H9 (cell line): ENCODE data around the gene PHAF1. TPM values are rescaled to one million over a fixed set of nuclear protein-coding genes. Genes with fewer than 3 reads are reported as not detected.

Source experiments
- DNase-seq: peaks from one replicate; pipeline ENCODE4 v3.0.0-alpha.2; 2017
- H2AFZ ChIP-seq: one replicate; pipeline ENCODE4 v1.6.1; 2013; ENCODE audit warnings: mild to moderate bottlenecking, low read length, control low read depth, moderate library complexity
- H2AK5ac ChIP-seq: 2 replicates; pipeline ENCODE4 v1.6.1; 2013; ENCODE audit warnings: low read length, control low read depth, mixed read lengths; ENCODE audit not compliant: insufficient read length
- H2BK120ac ChIP-seq: one replicate; pipeline ENCODE4 v1.6.1; 2013; ENCODE audit warnings: low read depth, mild to moderate bottlenecking, low read length, control low read depth, inconsistent platforms; ENCODE audit not compliant: poor library complexity, severe bottlenecking
- H2BK12ac ChIP-seq: 2 replicates; pipeline ENCODE4 v1.6.1; 2013; ENCODE audit warnings: low read length, control low read depth, mixed read lengths, low read depth; ENCODE audit not compliant: insufficient read length
- H2BK15ac ChIP-seq: 2 replicates; pipeline ENCODE4 v1.6.1; 2013; ENCODE audit warnings: low read depth, low read length, control low read depth
- H2BK20ac ChIP-seq: one replicate; pipeline ENCODE4 v1.6.1; 2013; ENCODE audit warnings: low read depth, mild to moderate bottlenecking, low read length, control low read depth, inconsistent platforms; ENCODE audit not compliant: poor library complexity, severe bottlenecking
- H2BK5ac ChIP-seq: 2 replicates; pipeline ENCODE4 v1.6.1; 2013; ENCODE audit warnings: low read length, control low read depth, mixed read lengths; ENCODE audit not compliant: insufficient read length
- H3K14ac ChIP-seq: 2 replicates; pipeline ENCODE4 v1.6.1; 2013; ENCODE audit warnings: low read length, control low read depth; ENCODE audit not compliant: insufficient read depth
- H3K18ac ChIP-seq: 2 replicates; pipeline ENCODE4 v1.6.1; 2013; ENCODE audit warnings: low read depth, mild to moderate bottlenecking, mixed read lengths, low read length, control low read depth; ENCODE audit not compliant: insufficient read length
- H3K23ac ChIP-seq: 2 replicates; pipeline ENCODE4 v1.6.1; 2013; ENCODE audit warnings: low read length, control low read depth, mixed read lengths, low read depth; ENCODE audit not compliant: insufficient read length
- H3K23me2 ChIP-seq: 2 replicates; pipeline ENCODE4 v1.6.1; 2013; ENCODE audit warnings: low read depth, mild to moderate bottlenecking, mixed read lengths, low read length, control low read depth; ENCODE audit not compliant: insufficient read length, poor library complexity, severe bottlenecking
- H3K27ac ChIP-seq: 2 replicates; pipeline ENCODE4 v1.5.1; 2013; ENCODE audit warnings: low read length, control low read depth, mixed read lengths, low read depth; ENCODE audit not compliant: insufficient read length
- H3K27me3 ChIP-seq: 2 replicates; pipeline ENCODE4 v1.6.1; 2013; ENCODE audit warnings: low read length, control low read depth, inconsistent platforms; ENCODE audit not compliant: insufficient read depth
- H3K4ac ChIP-seq: 2 replicates; pipeline ENCODE4 v1.6.1; 2013; ENCODE audit warnings: low read depth, mild to moderate bottlenecking, control low read depth, inconsistent platforms, low read length, moderate library complexity
- H3K4me1 ChIP-seq: 2 replicates; pipeline ENCODE4 v1.6.1; 2013; ENCODE audit warnings: low read length, control low read depth, inconsistent platforms; ENCODE audit not compliant: insufficient read depth
- H3K4me2 ChIP-seq: 2 replicates; pipeline ENCODE4 v1.6.1; 2013; ENCODE audit warnings: low read length, control low read depth, mixed read lengths; ENCODE audit not compliant: insufficient read length, insufficient read depth
- H3K56ac ChIP-seq: 2 replicates; pipeline ENCODE4 v1.6.1; 2013; ENCODE audit warnings: low read depth, mild to moderate bottlenecking, mixed read lengths, low read length, control low read depth; ENCODE audit not compliant: insufficient read length
- H3K79me1 ChIP-seq: 2 replicates; pipeline ENCODE4 v1.6.1; 2013; ENCODE audit warnings: low read depth, mild to moderate bottlenecking, moderate library complexity, low read length, control low read depth, inconsistent platforms; ENCODE audit not compliant: insufficient read depth, poor library complexity, severe bottlenecking
- H3K79me2 ChIP-seq: 2 replicates; pipeline ENCODE4 v1.6.1; 2013; ENCODE audit warnings: low read length, control low read depth, inconsistent platforms; ENCODE audit not compliant: insufficient read depth
- H3K9ac ChIP-seq: 2 replicates; pipeline ENCODE4 v1.6.1; 2013; ENCODE audit warnings: low read length, control low read depth, mixed read lengths; ENCODE audit not compliant: insufficient read length; ENCODE audit errors: extremely low read depth
- H3K9me3 ChIP-seq: one replicate; pipeline ENCODE4 v1.6.1; 2013; ENCODE audit warnings: low read depth, low read length, inconsistent platforms; ENCODE audit not compliant: control insufficient read depth
- H3T11ph ChIP-seq: one replicate; pipeline ENCODE4 v1.6.1; 2013; ENCODE audit warnings: mild to moderate bottlenecking, low read length, control low read depth, inconsistent platforms
- H4K20me1 ChIP-seq: one replicate; pipeline ENCODE4 v1.6.1; 2013; ENCODE audit not compliant: control insufficient read depth, insufficient read length, insufficient read depth
- H4K5ac ChIP-seq: 2 replicates; pipeline ENCODE4 v1.6.1; 2013; ENCODE audit warnings: low read depth, mild to moderate bottlenecking, mixed read lengths, low read length, control low read depth; ENCODE audit not compliant: insufficient read length
- H4K8ac ChIP-seq: replicated peaks from 2 replicates; pipeline ENCODE4 v1.6.1; 2013; ENCODE audit warnings: low read length, control low read depth, mixed read lengths, low read depth; ENCODE audit not compliant: insufficient read length
- H4K91ac ChIP-seq: 2 replicates; pipeline ENCODE4 v1.6.1; 2013; ENCODE audit warnings: low read depth, mild to moderate bottlenecking, moderate library complexity, mixed read lengths, low read length, control low read depth; ENCODE audit not compliant: insufficient read length
- H3K27ac Mint-ChIP-seq, 3 experiments: 2 replicates in 2 of 3; 3 replicates in 1 of 3; pipeline ENCODE4 v1.8.0; 2020 to 2021; ENCODE audit warnings: mixed read lengths in 3 of 3, mild to moderate bottlenecking in 1 of 3, moderate library complexity in 1 of 3
- H3K27me3 Mint-ChIP-seq: 2 replicates; pipeline ENCODE4 v1.8.0; 2021; ENCODE audit warnings: low read depth, mild to moderate bottlenecking, moderate library complexity, mixed read lengths
- H3K36me3 Mint-ChIP-seq, 3 experiments: 2 replicates in 2 of 3; 3 replicates in 1 of 3; pipeline ENCODE4 v1.8.0; 2020 to 2021; ENCODE audit warnings: low read depth in 3 of 3, mixed read lengths in 3 of 3; ENCODE audit not compliant: insufficient read depth in 1 of 3
- H3K4me1 Mint-ChIP-seq, 2 experiments: 2 replicates each; pipeline ENCODE4 v1.8.0; 2020; ENCODE audit warnings: mixed read lengths in 2 of 2
- H3K4me3 Mint-ChIP-seq, 2 experiments: 2 replicates in 1 of 2; 3 replicates in 1 of 2; pipeline ENCODE4 v1.8.0; 2020 to 2021; ENCODE audit warnings: mild to moderate bottlenecking in 2 of 2, mixed read lengths in 2 of 2, moderate library complexity in 1 of 2
- H3K9me3 Mint-ChIP-seq, 2 experiments: 2 replicates in 1 of 2; 3 replicates in 1 of 2; pipeline ENCODE4 v1.8.0; 2020; ENCODE audit warnings: mild to moderate bottlenecking in 2 of 2, mixed read lengths in 2 of 2, moderate library complexity in 1 of 2
- WGBS: extraction: QIAGEN DNeasy Blood & Tissue Kit; methylation state at CpG from one replicate; pipeline ENCODE4 v1.1.7; 2013; ENCODE audit warnings: missing lambda C conversion rate, low lambda C conversion rate, mixed read lengths; ENCODE audit not compliant: insufficient read length; ENCODE audit errors: extremely low coverage; 5-methylcytosine and 5-hydroxymethylcytosine counted together
- total RNA-seq: library from RNA; stranded (reverse); gene quantifications from 2 replicates; pipeline ENCODE4 v1.2.1, GENCODE V29; 2021
- TF ChIP-seq, protein P1 (sequence below): fragments of 200-600 bp; sonication (generic); conservative IDR thresholded peaks from 3 replicates; pipeline ENCODE4 v1.8.0; 2021; ENCODE audit warnings: antibody characterized with exemption, mild to moderate bottlenecking

Gene PHAF1
- total RNA-seq, 1 experiment from 2014 or later = 18.8 TPM

GRCh38 chr16:67166110-67166547, 56.4 kb downstream of the PHAF1 start:
- Histone ChIP-seq H2BK15ac (no peak overlapping the region), H3T11ph (no peak overlapping the region), H2AK5ac (no peak overlapping the region), H3K4me2 (peak overlapping the region; percentile 13), H4K20me1 (no peaks in the 10 kb centered on the region), H3K27ac (no peak overlapping the region), H2BK20ac (no peak overlapping the region), H3K79me1 (no peaks in the 10 kb centered on the region), H3K23ac (no peak overlapping the region), H3K4me1 (peaks cover 2% of the 10 kb centered on the region; the same call in 1 of the 2 replicates), H4K8ac (no peak overlapping the region), H4K91ac (no peak overlapping the region), H3K56ac (no peak overlapping the region), H3K23me2 (peaks cover 14% of the 10 kb centered on the region), H2AFZ (no peak overlapping the region), H3K18ac (no peak overlapping the region), H3K9ac (no peak overlapping the region), H3K27me3 (peaks cover 84% of the 10 kb centered on the region), H2BK120ac (no peak overlapping the region), H2BK5ac (no peak overlapping the region), H3K14ac (no peak overlapping the region; the same call in 1 of the 2 replicates), H3K79me2 (no peaks in the 10 kb centered on the region), H3K9me3 (no peaks in the 10 kb centered on the region), H2BK12ac (no peak overlapping the region), H3K4ac (no peak overlapping the region), H4K5ac (no peak overlapping the region)
- DNase-seq = no peak
- Mint-ChIP-seq H3K4me1 (peaks cover 18 to 56% of the 10 kb centered on the region in 2 experiments), H3K9me3 (peaks cover 3 to 4% of the 10 kb centered on the region in 2 experiments; a peak in 3 of 5 replicates), H3K27me3 (peaks cover 92% of the 10 kb centered on the region), H3K4me3 (peak overlapping the region in 1 of 2 experiments; percentile 66; a peak in 3 of 5 replicates), H3K27ac (no peak overlapping the region), H3K36me3 (no peaks in the 10 kb centered on the region; a peak in 1 of 7 replicates)
- TF ChIP-seq, protein P1, sequence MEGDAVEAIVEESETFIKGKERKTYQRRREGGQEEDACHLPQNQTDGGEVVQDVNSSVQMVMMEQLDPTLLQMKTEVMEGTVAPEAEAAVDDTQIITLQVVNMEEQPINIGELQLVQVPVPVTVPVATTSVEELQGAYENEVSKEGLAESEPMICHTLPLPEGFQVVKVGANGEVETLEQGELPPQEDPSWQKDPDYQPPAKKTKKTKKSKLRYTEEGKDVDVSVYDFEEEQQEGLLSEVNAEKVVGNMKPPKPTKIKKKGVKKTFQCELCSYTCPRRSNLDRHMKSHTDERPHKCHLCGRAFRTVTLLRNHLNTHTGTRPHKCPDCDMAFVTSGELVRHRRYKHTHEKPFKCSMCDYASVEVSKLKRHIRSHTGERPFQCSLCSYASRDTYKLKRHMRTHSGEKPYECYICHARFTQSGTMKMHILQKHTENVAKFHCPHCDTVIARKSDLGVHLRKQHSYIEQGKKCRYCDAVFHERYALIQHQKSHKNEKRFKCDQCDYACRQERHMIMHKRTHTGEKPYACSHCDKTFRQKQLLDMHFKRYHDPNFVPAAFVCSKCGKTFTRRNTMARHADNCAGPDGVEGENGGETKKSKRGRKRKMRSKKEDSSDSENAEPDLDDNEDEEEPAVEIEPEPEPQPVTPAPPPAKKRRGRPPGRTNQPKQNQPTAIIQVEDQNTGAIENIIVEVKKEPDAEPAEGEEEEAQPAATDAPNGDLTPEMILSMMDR = no peak
- WGBS = no CpG with 5 or more reads among the region's 18 CpGs
